Eye (tissue), 1 donor: ENCODE measurements around the gene CELF4.

Source experiments
- DNase-seq: peaks from one replicate; pipeline ENCODE4 v3.0.0-alpha.2; 2015

CELF4 gene

GRCh38 chr18:37307181-37307580 lies 258.4 kb downstream of the CELF4 start:
- DNase-seq: no peak

DNA sequence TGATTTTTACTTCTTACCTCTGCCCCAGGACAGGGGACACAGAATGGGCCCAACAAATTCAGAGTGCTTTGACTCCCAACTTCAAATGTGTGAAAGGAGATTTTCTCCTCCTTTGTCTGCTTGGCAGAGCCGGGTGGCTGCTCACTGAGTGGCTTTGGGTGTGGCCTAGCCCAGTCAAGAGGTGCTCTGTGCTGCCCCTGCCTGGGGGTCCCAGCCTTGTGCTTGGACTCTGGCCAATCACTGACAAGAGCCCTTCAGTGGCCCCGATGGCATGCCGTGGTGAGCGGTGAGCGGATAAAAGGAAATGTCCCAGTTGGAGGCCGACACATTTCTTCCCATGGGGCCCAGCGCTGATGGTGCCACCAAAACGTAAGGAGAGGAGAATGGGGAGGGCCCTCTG lies 259.2 kb downstream of the CELF4 start:
- no peak for DNase-seq

- no peak for DNase-seq
These were observed 260.5 kb downstream of the CELF4 start for GRCh38 chr18:37305066-37305465.

DNA sequence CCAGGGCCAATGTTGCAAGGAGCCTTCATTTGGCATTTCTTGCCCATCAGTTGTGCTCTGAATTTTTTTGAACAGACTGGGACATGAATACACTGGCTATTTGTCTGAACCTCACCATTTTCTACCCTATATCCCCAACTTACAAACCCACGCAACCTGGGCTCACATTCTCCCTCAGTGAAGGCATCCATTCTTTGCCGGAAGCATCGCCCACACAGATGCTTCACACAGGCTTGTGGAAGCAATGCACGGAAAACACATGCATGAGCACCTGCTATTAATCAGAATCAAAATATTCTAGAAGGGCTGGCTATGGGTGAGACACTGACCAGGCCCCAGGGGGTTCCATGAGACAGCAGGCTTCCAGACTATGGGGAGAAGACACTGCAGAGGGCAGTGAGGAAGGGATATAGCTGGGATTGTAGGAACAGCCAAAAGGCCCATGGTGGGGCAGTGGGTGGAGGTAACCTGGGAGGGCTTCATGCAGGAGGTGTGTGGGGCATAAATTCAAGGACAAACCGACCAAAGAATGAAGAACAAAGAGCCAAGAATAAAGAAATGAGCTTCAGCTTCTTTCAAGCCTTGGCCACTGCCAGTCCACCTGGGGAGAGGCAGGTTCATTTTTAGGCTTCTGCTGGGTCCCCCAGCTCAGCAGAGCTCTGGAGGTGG lies 261.5 kb downstream of the CELF4 start:
- no peak for DNase-seq

GRCh38 chr18:37303009-37303408 lies 262.6 kb downstream of the CELF4 start:
- DNase-seq: no peak

DNA sequence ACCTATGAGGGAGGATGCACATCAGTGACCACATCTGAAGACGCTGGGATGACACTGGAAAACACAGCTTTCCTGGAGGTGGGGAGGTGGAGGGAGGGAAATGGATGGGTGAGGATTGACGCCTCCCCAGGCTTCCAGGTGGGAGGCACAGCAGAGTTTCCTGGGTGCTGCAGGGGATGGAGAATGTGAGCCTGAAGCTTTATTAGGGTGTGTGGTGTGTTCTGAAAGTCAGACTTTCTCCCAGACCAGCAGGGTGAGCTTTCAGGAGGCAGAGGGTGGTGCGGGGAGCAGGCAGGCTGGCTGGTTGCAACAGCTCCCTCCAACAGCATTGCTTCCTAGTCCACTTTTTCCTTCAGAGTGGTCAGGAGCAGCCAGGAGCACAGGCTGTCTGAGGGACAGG lies 263.1 kb downstream of the CELF4 start:
- no peak for DNase-seq

DNA sequence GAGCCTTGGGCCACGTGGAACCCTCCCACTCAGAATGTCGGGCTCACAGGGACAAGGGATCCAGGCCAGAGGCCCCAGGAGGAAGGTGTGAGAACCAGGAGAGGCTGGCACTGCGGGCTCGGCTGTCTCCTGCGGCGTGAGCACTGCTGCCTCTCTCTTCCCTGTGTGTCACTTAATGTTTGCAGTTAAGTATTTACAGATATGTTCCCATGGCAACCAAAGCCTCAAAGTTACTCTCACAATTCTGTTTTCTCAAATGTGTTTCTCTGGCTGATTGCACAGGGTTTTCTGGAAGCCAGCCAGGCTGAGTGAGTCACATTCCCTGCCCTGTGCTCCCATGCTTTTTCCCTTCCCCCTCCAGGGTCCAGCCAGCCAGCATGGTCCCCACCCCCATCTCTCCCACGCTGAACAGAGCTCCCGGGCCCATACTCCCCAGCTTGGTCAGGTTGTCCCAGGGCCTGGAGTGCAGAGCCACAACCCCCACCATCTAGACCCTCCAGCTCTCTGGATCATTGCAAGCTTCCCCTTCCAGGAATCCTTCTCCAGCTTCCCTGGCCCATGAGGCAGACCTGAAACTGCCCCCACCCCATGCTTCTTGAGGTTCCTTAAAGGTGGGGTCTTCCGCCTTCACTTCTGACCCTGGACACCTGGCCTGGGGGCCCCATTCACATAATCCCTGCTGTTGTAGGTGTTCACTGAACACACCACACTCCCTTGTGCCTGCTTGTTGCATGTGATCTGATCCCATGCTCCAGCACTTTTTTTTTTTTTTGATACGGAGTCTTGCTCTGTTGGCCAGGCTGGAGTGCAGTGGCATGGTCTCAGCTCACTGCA lies 265.9 kb downstream of the CELF4 start:
- DNase-seq: peak; percentile 92

DNA sequence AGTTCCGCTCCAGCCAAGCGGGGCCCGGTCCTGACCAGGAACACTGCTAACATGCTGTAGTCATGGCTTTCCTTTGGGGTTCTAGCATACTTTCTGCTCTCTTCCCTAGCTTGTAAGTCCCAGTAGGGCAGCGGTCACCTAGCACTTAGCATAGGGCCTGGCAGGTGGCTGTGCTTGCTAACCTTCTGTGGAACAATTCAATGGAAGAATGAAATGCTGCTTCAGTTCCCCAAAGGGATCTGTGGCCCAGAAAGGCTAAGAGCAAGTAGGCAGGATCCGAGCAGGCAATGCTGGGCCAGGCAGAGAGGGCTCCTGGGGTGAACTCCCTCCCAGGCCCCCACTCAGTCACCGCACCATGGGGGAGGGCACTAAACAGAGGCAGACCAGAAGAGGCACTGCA lies 266.8 kb downstream of the CELF4 start:
- DNase-seq: no peak

DNA sequence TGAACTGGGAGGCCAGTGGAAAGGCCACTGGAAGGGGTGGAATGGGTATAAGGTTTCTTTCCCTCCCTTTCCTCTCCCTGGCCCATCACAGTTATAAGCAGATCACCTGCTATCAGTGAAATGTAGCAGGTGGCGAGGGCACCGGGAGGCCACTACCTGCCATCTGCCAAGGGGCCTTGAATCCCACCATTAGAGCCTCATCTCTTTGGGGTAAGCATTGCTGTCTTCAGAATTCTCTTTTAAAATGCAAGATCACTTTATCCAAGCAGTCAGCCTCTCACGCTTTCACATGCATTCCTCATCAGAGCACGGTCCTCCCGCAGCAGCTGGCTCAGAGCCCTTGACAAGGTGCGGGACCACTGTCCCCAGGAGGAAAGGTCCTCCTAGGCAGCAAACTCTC lies 268.5 kb downstream of the CELF4 start:
- no peak for DNase-seq

DNA sequence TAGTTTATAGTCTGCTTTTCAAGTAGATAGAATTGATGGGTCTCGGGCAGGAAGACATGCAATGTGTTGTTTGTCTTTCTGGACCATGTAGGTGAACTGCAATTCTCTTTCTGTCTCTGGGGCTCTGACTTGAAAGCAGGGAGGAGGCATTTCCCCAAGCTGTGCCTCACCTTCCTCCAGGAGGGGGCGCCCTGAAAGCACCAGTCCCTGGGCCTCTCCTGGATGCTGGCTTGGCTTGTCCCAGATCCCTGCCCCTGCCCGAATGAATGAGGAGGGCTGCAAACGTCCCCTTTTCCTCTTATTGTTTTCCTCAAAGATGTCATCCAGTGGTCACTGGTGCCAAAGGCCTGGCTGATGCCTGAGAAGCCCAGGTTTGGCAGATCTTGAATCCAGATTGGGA lies 270.6 kb downstream of the CELF4 start:
- DNase-seq: no peak

GRCh38 chr18:37293359-37293758 lies 272.2 kb downstream of the CELF4 start:
- no peak for DNase-seq

GRCh38 chr18:37289423-37289822 lies 276.2 kb downstream of the CELF4 start:
- no peak for DNase-seq

- DNase-seq: no peak
These were observed 278.0 kb downstream of the CELF4 start for GRCh38 chr18:37287601-37288000.

DNA sequence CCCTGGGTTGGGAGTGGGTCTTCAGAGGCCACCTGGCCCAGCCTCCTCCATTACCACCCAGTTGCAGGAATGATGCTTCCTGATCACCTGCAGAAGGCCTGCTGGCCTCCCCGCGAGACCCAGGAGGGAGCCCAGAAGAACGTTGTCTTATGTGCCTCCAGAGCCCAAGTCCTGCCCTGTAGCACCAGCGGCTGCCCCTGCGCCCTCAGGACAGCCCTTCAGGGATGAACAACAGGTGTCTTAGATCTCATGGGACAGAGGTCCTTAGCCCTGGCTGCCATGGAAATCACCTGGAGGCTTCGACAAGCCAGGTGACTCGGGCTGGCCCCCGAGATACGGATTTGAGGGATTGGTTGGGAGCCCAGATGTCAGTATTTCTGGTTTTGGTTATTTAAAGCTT lies 278.8 kb downstream of the CELF4 start:
- no peak for DNase-seq

DNA sequence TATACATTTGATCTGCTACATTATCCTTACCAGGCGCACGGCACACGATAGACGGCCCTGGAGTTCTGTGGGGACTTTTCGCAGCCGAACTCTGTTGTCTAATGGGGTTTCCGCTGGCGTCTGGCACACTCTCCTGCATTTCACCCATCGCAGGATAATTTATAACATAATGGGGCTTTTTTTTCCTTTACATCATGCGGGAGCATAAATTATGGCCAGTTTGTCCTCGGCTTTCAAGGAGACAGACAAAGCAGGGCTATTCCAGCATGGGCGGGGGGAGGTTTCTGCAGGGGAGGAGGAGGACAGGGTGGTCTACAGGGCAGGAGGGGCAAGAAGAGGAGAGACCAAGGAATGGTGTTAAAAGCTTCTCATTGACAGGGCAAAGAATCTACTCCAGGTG lies 279.8 kb downstream of the CELF4 start:
- DNase-seq: no peak

- DNase-seq: no peak
These were observed 281.3 kb downstream of the CELF4 start for GRCh38 chr18:37284260-37284659.

GRCh38 chr18:37282386-37283037 lies 283.1 kb downstream of the CELF4 start:
- no peak for DNase-seq

DNA sequence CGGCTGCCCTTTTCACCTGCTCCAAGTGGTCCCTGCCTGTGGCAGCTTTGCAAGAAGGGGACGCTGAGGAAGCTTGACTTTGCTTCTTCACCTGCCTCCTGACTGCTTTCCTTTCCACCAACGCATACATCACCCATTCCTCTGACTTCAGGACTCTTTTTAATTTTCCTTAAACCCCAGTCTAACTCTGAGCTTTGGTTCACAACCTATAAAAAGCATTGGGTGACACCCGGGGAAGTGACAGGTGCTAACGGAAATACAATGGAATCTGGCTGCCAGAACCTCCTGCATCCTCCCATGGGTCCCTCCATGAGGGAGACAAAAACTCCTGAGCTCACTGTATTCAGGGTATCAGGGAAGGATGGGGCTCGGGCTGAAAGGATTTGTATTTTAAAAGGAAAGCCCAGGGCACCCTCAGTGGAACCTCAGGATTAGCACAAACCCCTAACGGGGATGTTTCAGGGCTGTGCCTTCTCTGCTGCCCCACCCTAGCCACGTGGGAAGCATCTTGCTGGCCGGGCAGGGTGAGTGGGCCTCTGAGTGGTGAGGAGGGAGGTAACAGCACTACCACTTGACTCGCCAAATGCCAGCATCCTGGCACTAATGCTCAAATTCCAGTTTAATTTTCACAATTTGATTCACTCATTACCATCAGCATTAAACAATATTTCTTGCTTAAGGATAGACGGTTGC lies 284.8 kb downstream of the CELF4 start:
- no peak for DNase-seq

DNA sequence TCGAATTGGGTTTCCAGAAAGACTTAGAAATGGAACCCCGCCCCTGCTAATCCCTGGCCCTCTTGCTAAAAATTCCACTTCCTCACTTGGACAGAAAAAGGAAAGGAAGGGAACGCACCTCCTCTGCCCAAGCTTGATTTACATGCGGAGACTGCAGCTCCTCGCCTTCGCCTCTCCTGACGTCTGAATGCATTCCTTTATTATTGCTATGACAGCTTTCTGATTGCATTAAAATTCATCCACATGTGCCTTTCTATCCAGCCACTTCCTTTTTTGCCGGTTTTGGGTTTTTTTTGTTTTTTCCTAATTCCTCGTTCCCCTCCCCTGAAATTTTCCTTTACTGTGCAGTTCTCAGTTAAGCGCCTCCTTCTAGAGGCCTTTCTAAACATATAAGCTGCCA lies 287.8 kb downstream of the CELF4 start:
- DNase-seq: no peak

- DNase-seq: no peak
These were observed 289.3 kb downstream of the CELF4 start for GRCh38 chr18:37276111-37276890.

- no peak for DNase-seq
These were observed 290.3 kb downstream of the CELF4 start for GRCh38 chr18:37275237-37275741.
